Stimulated activated effector memory CD8-positive, alpha-beta T cell treated with anti-CD3 and anti-CD28 coated beads, Interleukin-12 subunit alpha, Interleukin-12 subunit beta, amount 100 ng/mL, for 72 hours (primary cell): ENCODE data around the gene PPM1L.

Experiments used
- ATAC-seq: fragments of 150-1000 bp; cut with Tn5 transposase; 2 replicates; pipeline ENCODE4 v1.10.0; 2021
- DNase-seq, 2 donors: peaks; one replicate each; pipeline ENCODE4 v3.0.0; 2021 to 2022; ENCODE audit warnings: low spot score in 2 of 2
- H3K27ac Mint-ChIP-seq: one replicate; pipeline ENCODE4 v1.8.0; 2022; ENCODE audit warnings: mild to moderate bottlenecking, mixed read lengths
- H3K36me3 Mint-ChIP-seq: one replicate; pipeline ENCODE4 v1.8.0; 2022; ENCODE audit warnings: mild to moderate bottlenecking, mixed read lengths
- H3K4me1 Mint-ChIP-seq: one replicate; pipeline ENCODE4 v1.8.0; 2022; ENCODE audit warnings: mixed read lengths
- H3K4me3 Mint-ChIP-seq: one replicate; pipeline ENCODE4 v1.8.0; 2022; ENCODE audit warnings: mild to moderate bottlenecking, mixed read lengths
- H3K9me3 Mint-ChIP-seq: one replicate; pipeline ENCODE4 v1.8.0; 2022; ENCODE audit warnings: mixed read lengths

The PPM1L gene

DNA sequence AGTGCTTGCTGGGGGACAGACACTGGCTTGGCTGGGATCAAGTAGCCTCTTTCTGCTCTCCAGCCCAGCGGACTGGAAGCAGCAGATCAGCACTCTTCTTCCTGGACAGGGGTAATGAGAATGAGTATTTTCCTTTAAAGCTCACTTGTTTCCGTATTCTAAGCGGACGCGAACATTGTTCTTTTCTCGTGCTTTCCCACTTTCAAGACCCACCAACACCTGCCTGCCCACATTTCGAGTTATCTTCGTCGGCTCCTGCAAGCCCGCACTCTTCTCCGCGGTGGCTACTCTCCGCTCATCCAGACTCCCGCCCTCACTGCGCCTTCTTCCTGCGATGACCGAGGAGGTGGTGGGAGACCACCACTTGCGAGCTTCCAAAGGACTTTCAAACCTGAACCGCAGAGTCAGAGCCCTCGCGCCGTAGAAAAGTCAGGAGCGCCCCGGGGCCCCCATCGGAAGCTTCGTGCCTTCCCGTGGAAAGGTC, 1.6 kb upstream of the PPM1L start:
- H3K9me3 Mint-ChIP-seq: no peaks in the 10 kb centered on the region
- peak overlapping the region; percentile 94 for H3K4me3 Mint-ChIP-seq
- peaks cover 30% of the 10 kb centered on the region for H3K4me1 Mint-ChIP-seq
- no peak for DNase-seq
- no peak for ATAC-seq
- H3K36me3 Mint-ChIP-seq: peaks cover 6% of the 10 kb centered on the region
- H3K27ac Mint-ChIP-seq: peak overlapping the region; percentile 97

DNA sequence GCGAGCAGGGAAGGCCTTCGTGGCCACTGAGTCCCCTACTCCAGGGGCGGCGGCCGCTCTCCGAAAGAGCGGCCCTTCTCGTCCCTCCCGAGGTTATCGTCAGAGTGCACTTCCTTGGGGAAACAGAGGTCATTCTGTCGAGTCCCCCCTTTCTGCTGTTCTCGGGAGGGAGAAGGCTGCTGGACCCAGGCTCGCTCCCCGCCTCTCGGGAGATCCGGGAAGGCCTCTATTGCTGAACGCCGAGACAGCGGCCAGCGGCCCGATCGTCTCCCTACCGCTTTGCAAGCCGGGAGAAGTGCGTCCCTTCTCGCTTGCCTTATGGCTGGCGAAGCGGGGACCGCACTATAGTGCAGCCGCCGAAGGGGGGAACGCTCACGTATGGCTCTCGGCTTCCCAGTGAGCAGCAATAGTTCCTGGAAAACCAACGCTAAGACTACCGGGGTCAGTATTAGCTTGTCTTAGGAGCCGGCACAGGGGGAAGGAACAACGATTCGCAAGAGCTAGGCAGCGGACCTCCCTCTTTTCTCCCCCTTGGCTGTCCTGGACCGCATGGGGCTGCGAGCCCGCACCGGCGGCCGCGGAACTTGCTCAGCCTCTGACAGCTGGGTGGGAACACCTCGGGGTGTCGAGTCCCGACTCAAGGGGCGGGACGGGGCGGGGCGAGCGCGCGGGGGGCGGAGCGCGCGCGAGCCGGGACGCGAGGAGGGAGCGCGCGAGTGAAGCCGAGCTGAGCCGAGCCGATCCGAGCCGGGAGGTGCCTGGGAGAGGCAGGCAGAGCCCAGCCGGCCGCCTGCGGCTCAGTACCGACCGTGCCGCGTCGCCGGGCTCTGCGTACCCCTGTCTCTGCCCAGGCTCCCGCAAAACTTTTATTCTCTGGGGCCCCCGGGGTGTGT, 930 bp upstream of the PPM1L start:
- Mint-ChIP-seq H3K9me3 (no peaks in the 10 kb centered on the region), H3K4me3 (peak overlapping the region; percentile 94), H3K4me1 (peaks cover 30% of the 10 kb centered on the region), H3K27ac (peak overlapping the region; percentile 97), H3K36me3 (peaks cover 6% of the 10 kb centered on the region)
- ATAC-seq: peak; percentile 90
- peak; percentile 75 to 93 for DNase-seq

DNA sequence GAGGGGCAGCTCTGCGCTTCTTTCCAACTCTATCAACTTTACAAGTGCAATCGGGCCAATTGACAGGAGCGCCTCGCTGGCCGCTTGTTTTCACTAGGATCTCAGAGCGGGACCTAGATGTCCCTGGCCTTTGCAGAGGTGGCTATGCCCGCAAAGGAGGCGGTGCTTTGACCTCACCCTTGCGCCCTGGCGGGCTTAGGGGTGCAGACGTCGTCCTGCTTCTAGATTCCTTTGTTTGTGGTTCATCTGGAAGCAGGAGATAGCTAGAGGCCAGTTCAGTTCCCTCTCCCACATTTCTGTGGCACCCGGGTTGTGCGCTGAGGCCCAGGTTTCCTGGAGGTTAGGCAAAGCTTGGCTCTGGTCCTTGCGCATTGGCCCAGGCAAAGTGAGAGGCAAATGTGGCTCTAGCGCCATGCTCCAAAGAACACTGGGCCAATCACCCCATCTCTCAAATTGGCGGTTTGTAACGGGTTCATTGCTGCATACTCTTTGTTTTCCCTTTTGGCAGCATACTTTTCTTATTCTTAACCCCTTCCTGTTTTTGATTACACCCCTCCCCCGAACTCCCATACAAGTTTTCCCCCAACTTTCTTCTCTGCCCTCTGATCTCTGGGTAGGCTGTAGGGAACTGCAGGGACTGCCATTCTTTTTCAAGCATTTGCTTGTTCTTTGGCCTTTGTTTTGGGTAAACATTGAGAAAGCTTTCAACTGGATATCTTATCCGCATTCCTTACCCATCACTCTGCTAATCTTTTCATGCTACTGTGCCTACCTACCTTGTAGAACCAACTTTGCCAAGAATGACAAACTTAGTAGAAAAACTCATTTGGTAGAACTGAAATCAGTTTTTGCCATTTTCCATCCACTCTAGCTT, 1.4 kb downstream of the PPM1L start:
- H3K4me1 Mint-ChIP-seq: peaks cover 30% of the 10 kb centered on the region
- ATAC-seq (no peak), DNase-seq (no peak)
- peak overlapping the region; percentile 94 for H3K4me3 Mint-ChIP-seq
- H3K27ac Mint-ChIP-seq: no peak overlapping the region
- H3K36me3 Mint-ChIP-seq: peaks cover 6% of the 10 kb centered on the region
- no peaks in the 10 kb centered on the region for H3K9me3 Mint-ChIP-seq

DNA sequence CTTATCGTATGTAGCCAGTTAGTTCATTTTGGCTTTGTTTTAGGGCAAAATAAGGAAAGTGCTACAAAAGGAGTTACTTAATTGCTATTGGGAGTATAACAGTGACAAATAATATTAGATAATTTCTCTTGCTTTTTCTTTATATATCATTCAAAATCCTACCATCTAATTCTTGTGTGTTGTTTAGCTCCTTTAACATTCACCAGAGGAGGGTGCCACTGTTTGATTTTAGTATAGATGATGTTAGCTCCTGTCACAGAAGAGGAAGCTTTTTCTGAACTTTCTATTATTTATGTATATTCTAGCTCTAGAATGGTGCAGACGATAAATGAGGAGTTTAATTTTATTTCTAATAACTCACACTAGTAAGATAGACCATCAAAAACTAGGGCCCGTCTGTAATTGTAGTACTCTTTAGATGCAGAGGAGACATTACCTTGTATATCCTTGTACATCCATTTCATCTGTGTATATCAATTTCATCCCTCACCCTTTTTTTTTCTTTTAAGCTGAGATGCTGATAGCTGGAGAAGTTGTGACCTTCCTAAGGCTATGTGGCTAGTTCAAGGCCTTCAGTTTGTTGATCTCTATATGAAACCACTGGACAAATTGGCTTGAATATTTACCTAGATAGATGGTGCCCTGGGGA, 3.0 kb downstream of the PPM1L start:
- H3K36me3 Mint-ChIP-seq: peaks cover 6% of the 10 kb centered on the region
- DNase-seq (no peak), ATAC-seq (no peak)
- peaks cover 28% of the 10 kb centered on the region for H3K4me1 Mint-ChIP-seq
- H3K9me3 Mint-ChIP-seq: no peaks in the 10 kb centered on the region
- no peak overlapping the region for H3K27ac Mint-ChIP-seq
- H3K4me3 Mint-ChIP-seq: no peak overlapping the region

DNA sequence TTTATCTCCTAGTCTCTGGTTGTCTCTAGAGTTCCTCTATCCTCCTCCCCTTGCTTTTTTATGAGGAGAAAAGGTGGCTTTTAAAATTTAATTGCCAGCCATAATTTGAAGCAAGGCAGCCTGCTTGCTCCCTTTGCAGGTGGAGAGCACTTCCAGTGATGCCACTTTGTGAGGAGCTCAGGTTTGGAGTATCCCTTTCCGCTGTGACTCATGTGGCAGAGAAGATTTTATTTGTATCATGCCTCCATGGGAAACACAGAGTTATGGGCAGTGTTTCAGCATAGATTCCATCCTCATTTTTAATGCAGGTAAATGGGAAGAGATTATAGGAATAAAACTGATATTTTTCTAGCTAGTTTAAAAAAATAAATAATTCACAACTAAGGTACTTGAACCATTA, 7.0 kb downstream of the PPM1L start:
- Mint-ChIP-seq H3K4me1 (no peaks in the 10 kb centered on the region), H3K9me3 (no peaks in the 10 kb centered on the region)
- no peak for ATAC-seq

DNA sequence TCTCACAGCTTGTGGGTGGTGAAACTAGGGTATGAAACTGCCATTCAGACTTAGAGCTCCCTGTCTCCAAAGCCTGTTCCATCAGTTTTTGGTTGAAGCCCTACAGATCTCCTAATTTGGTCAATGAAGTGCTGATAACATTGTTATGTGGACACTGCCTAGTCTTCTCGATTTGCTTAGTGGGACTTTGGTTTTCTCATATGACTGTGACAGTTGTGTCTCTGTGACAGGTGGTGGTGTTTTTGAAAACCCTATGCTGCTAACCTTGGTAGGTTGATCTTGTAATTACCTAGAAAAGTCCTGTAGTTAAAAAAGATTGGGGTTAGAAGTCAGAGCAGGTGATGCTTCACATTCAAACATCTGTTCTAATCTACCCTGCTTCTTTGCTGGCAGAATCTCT, 9.2 kb downstream of the PPM1L start:
- H3K27ac Mint-ChIP-seq: no peak overlapping the region
- no peak overlapping the region for H3K4me3 Mint-ChIP-seq
- no peak for ATAC-seq
- no peaks in the 10 kb centered on the region for H3K9me3 Mint-ChIP-seq
- no peak for DNase-seq
- no peaks in the 10 kb centered on the region for H3K36me3 Mint-ChIP-seq
- no peaks in the 10 kb centered on the region for H3K4me1 Mint-ChIP-seq

More for the DNA sequence above, 7.0 kb downstream of the PPM1L start:
- H3K27ac Mint-ChIP-seq: no peak overlapping the region
- no peaks in the 10 kb centered on the region for H3K36me3 Mint-ChIP-seq
- DNase-seq: no peak
- H3K4me3 Mint-ChIP-seq: no peak overlapping the region

DNA sequence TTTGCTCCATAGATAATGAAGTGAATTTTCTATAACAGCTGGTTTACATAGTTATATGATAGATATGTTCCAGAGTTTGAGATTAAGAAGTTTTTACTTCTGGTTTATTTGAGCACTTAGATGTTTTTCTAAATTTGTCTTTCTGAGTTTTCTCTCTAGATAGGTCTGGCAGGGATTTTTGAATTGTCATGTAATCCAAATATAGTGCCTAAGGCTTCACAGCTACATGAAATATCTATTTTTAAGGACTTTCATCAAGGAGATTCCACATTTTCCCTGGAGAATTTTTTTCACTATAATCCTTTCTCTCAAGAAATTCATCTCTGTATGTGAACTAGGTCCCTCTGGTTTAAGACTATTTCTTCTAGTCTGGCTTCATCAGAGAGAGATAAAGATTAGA, 12.0 kb downstream of the PPM1L start:
- peaks cover under 1% of the 10 kb centered on the region for H3K4me1 Mint-ChIP-seq
- H3K9me3 Mint-ChIP-seq: no peaks in the 10 kb centered on the region
- no peak overlapping the region for H3K27ac Mint-ChIP-seq

DNA sequence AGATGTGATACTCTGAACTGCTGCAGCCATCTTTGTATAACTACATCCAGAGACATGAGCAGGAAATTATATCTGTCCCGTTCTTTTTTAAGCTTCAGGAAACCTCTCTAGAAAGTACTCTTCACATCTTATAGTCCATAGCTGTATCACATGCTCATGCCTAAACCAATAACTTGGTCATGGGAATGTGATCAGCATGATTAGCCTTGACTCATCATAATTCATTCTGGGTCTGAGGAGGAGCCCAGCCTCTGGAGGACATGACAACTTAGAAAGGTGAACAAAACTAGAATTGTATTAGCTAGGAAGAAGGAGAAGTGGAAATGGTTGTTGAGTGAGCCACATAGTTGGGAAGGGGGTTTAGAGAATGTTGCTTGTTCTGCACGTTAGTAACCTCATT, 12.9 kb downstream of the PPM1L start:
- H3K4me3 Mint-ChIP-seq: no peak overlapping the region
- ATAC-seq: no peak
- DNase-seq: no peak
- H3K4me1 Mint-ChIP-seq: peaks cover 9% of the 10 kb centered on the region
- H3K36me3 Mint-ChIP-seq: no peaks in the 10 kb centered on the region
- no peak overlapping the region for H3K27ac Mint-ChIP-seq
- no peaks in the 10 kb centered on the region for H3K9me3 Mint-ChIP-seq

More for the DNA sequence above, 12.0 kb downstream of the PPM1L start:
- Mint-ChIP-seq H3K4me3 (no peak overlapping the region), H3K36me3 (no peaks in the 10 kb centered on the region)
- DNase-seq: no peak
- no peak for ATAC-seq

DNA sequence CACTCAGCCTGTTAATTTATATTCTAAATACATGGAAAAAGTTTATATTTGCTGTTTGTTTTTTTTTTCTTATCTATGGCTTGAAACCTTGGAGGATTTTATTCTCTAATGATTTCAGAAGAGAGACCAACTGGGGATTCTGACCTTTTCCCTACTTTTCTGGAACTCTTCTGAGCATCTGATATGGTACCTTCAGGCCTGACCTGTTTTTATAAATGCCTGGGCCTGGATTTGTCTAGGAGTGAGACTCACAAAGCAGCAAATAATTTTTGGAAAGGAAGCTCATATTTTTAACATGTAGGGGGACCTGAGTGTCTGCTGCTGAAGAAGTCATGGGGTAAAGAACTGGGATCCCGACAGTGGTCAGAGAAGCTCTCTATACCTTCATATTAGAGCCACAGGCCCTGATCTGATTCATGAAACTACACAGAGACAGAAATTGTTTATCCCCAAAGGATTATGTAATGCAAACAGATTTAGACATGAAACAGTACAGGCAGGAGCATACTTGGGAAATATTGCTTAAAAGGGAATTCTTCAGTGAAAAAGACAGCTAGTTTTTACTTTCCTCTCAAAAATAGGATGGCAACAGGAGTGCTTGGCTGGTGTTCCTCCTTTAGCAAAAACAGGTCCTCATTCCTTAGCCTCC, 15.9 kb downstream of the PPM1L start:
- Mint-ChIP-seq H3K9me3 (no peaks in the 10 kb centered on the region), H3K4me1 (peaks cover 15% of the 10 kb centered on the region), H3K36me3 (no peaks in the 10 kb centered on the region), H3K27ac (no peak overlapping the region), H3K4me3 (no peak overlapping the region)
- no peak for DNase-seq
- no peak for ATAC-seq

DNA sequence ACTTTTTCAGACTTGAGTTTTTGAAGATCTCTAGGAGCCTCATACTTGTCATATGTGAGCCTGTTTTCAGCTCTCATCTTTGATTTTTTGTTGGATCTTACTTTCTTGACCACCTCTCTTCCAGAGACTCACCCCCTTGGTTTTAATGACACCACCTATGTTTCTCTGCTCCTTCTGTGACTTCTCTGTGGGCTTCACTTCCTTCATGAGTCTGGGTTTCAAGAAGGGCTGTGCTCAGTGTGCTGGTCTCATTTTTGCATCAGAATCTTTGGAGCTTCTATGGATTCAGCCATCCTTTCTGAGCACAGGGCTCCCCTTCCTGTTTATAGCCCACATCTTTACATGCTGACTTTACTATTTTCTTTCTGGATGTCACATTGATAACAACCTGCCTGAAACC, 17.7 kb downstream of the PPM1L start:
- peak; percentile 81 for ATAC-seq

DNA sequence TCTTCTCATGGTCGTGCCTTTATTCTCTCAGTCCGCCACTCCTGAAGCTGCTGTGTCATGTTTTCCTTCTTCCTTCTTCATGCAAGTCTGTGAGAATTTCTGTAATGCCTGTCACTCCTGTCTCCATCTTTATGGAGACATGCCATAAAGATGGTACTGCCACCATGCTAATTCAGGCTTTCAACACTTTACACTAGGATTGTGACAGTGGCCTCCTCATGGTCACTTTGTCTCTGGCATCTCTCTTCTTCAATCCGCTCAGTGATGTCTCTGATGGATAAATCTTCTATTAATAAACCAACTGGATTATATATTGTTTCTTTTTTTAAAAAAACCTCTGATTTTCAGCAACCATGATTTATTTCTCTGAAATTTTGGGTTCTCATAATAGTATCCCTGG, 18.1 kb downstream of the PPM1L start:
- no peaks in the 10 kb centered on the region for H3K9me3 Mint-ChIP-seq
- no peak for DNase-seq
- ATAC-seq: no peak
- H3K4me3 Mint-ChIP-seq: no peak overlapping the region
- H3K36me3 Mint-ChIP-seq: no peaks in the 10 kb centered on the region
- H3K4me1 Mint-ChIP-seq: peaks cover 15% of the 10 kb centered on the region
- H3K27ac Mint-ChIP-seq: no peak overlapping the region

More for the DNA sequence above, 17.7 kb downstream of the PPM1L start:
- Mint-ChIP-seq H3K36me3 (no peaks in the 10 kb centered on the region), H3K4me1 (peaks cover 15% of the 10 kb centered on the region), H3K4me3 (no peak overlapping the region), H3K27ac (no peak overlapping the region), H3K9me3 (no peaks in the 10 kb centered on the region)
- DNase-seq: no peak

DNA sequence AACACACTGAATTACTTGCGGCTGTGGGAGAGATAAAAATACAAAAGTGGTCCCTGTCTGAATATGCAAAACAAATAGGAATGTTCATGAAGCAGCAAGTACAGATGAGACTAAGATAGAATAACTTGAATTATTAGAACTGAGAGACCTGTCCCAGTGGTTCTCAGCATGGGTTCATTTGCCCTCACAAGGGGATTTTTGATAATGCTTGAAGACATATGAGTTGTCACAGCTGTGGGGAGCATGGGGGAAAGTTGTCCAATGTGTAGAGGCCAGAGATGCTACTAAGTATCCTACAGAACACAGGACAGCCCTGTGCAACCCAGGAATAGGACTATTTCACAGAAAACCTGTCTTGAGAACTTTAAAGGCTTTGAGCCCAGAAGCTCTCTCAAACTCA, 22.4 kb downstream of the PPM1L start:
- no peak overlapping the region for H3K27ac Mint-ChIP-seq

DNA sequence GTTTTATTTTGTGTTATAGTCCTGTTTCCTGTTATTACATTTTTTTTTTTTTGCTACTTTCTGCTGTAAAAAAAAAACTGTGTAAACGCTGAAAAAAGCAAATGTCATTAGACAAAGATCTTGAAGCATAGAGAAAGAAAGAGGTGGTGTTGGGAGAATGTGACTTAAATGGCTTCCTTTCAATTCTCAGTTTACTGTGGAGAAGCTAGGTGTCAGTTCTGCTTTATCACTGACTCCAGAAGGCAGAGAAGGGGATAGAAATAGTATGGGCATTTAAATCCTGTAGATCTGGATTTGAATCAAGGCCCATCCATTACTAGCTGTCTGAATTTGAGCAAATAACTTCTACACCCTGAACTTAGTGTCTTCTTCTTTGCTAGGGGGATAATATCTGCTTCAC, 23.0 kb downstream of the PPM1L start:
- peaks cover 5% of the 10 kb centered on the region for H3K4me1 Mint-ChIP-seq
- no peaks in the 10 kb centered on the region for H3K36me3 Mint-ChIP-seq
- no peak overlapping the region for H3K4me3 Mint-ChIP-seq
- no peak overlapping the region for H3K27ac Mint-ChIP-seq
- ATAC-seq (no peak), DNase-seq (no peak)
- no peaks in the 10 kb centered on the region for H3K9me3 Mint-ChIP-seq

More for the DNA sequence above, 22.4 kb downstream of the PPM1L start:
- DNase-seq (no peak), ATAC-seq (no peak)
- H3K9me3 Mint-ChIP-seq: no peaks in the 10 kb centered on the region
- H3K4me3 Mint-ChIP-seq: no peak overlapping the region
- peaks cover 10% of the 10 kb centered on the region for H3K4me1 Mint-ChIP-seq
- no peaks in the 10 kb centered on the region for H3K36me3 Mint-ChIP-seq

DNA sequence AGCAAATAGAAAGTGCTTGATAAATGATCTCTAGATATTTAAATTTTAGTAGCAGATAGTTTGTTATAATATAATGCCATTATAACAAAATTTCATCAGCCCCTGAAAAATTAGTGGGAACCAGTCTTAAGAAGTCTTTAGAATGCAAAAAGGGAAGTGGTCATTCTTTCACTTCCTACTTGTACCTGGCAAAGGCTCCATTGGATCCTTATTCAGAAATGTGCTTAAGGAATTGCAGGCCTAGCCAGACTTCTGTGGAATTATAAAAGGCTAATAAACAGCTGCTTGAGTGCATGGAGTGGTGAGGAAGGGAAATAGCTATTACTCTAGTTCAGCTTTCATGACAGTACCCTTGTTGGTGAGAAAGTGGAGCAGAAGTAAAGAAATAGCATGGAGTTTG, 24.2 kb downstream of the PPM1L start:
- Mint-ChIP-seq H3K27ac (no peak overlapping the region), H3K36me3 (no peaks in the 10 kb centered on the region), H3K4me3 (no peak overlapping the region), H3K9me3 (no peaks in the 10 kb centered on the region), H3K4me1 (peaks cover under 1% of the 10 kb centered on the region)
- no peak for ATAC-seq
- DNase-seq: no peak

DNA sequence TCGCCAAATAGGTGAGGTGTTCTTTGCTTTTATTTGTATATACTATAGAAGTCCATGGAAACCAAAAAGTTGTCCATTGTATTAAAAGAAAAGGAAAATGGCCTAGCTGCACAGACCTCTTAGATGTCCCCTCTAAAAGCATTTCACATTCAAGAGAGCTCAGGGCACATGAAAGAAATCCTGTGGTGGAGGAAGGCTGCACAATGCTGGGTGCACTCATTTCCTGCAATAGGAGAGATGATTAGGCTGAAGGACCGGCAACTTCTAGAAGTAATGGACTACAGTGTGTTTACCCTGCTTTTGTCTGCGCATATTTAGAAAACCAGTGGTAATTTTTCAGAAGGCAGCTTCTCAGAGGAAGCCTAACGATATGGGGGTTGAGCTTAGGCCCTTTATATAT, 25.4 kb downstream of the PPM1L start:
- Mint-ChIP-seq H3K9me3 (no peaks in the 10 kb centered on the region), H3K27ac (no peak overlapping the region), H3K36me3 (no peaks in the 10 kb centered on the region), H3K4me1 (peaks cover 7% of the 10 kb centered on the region), H3K4me3 (no peak overlapping the region)
- DNase-seq (no peak), ATAC-seq (no peak)
